Choroid plexus epithelial cell (primary cell): ENCODE measurements around the gene HRH4.

Experiments
- DNase-seq: peaks from one replicate; pipeline ENCODE4 v3.0.0-alpha.2; 2010; ENCODE audit warnings: low read depth
- H3K4me3 ChIP-seq: 2 replicates; pipeline ENCODE4 v1.5.1; 2011; ENCODE audit warnings: low read depth, mild to moderate bottlenecking, control low read depth, low read length, moderate library complexity
- CTCF ChIP-seq: conservative IDR thresholded peaks from 2 replicates; pipeline ENCODE4 v1.5.1; 2011; ENCODE audit warnings: low read depth, mild to moderate bottlenecking, control low read depth, inconsistent platforms, low read length, moderate library complexity

HRH4 gene

GRCh38 chr18:24460388-24460787 is at the start of gene HRH4:
Gene HRH4 (plus strand): TSS chr18:24460637. CDS start chr18:24460729, 92 bp downstream.
- H3K4me3 ChIP-seq: no peak within 1 kb of the TSS
- no peak for TF ChIP-seq CTCF
- DNase-seq: no peak

DNA sequence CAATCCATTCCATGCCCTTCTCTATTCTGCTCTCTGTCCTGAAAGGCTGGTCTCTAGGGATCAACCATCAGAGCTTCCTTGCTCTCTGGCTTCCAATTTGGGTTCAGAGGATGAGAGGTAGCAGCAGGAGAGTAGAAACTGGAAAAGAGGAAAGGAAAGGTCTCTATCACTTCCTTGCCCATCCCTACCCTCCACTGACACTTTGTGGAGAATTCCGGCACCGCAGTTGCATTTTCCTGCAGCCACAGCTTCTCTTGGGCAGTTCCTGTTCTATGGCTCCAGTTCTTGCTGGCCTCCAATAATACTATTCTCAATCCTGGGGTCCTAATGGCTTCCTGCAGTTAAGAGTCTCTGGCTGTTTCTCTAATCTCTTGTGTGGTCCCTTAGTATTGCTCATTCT is 47.3 kb upstream of the HRH4 start:
- no peak for DNase-seq
- H3K4me3 ChIP-seq: no peak overlapping the region
- TF ChIP-seq CTCF: peak; percentile 41

DNA sequence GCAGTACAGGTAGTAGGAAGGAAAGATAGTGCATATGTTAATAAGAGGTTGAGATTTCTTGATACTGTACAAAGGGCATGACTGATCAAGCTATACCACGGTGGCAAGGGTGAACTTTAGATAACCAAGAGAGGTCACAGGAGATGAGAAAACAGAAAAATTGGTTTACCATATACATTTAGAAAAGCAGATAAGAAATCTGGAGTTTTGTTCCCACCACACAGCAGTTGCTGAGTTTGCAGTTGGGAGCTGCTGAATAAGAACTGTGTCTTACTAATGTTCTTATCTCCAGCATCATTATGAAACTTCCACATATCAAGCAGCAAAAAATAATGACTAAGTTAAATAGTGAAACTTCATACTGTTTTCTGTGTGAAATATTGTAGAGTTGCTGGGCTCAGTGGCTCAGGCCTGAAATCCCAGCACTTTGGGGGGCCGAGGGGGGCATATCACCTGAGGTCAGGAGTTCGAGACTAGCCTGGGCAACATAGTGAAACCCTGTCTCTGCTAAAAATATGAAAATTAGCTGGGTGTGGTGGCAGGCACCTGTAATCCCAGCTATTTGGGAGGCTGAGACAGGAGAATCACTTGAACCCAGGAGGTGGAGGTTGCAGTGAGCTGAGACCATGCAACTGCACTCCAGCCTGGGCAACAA is 46.0 kb upstream of the HRH4 start:
- TF ChIP-seq CTCF: no peak
- H3K4me3 ChIP-seq: no peak overlapping the region
- no peak for DNase-seq

DNA sequence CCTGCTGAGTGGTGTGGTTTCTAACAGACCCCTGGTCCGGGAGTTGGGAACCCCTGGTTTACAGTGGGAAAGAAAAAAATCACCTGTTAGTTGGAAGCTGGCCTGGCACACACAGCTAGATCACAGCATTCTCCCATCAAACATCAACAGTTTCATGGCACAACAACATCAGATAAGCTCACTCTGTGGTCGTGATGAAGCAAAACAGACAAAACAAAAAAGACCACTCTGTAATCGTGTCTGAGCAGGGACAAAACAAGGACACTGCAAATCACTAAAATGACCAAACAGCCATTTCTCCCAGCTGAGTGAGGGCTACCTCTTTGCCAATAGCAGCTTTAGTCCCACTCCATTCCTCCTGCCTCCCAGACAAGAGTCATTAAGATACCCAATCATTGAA is 43.0 kb upstream of the HRH4 start:
- no peak for DNase-seq
- TF ChIP-seq CTCF: no peak
- H3K4me3 ChIP-seq: no peak overlapping the region

DNA sequence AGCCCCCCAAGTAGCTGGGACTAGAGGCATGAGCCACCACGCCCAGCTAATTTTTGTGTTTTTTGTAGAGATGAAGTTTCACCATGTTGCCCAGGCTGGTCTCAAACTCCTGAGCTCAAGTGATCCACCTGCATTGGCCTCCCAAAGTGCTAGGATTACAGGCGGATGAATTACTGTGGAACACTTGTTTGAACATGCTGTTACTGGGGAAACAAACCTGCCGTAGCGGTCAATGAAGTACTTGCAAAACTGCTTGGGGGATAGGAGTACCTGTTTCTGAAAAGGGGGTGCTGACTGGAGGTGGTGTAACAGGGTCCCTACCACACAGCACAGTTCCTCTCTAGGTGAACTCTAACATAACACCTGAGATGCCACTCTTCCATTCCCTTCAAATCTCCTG is 39.9 kb upstream of the HRH4 start:
- DNase-seq: no peak
- no peak for TF ChIP-seq CTCF
- H3K4me3 ChIP-seq: no peak overlapping the region

- TF ChIP-seq CTCF: no peak
- no peak overlapping the region for H3K4me3 ChIP-seq
- no peak for DNase-seq
Measured at GRCh38 chr18:24421831-24422230, 38.6 kb upstream of the HRH4 start.

- peak overlapping the region; percentile 85 for H3K4me3 ChIP-seq
- no peak for TF ChIP-seq CTCF
- no peak for DNase-seq
Measured at GRCh38 chr18:24426073-24426397, 34.4 kb upstream of the HRH4 start.
